HepG2 (cell line): ENCODE measurements around the gene DOCK1. TPM values are rescaled to one million over a fixed set of nuclear protein-coding genes. Genes with fewer than 3 reads are reported as not detected.
A peak's percentile ranks its signal among the peaks of the same experiment; 100 is the strongest.

ENCODE experiments used
- ARNTL ChIP-seq: sonication (generic); formaldehyde crosslinking; IDR thresholded peaks from 2 replicates; pipeline ENCODE4 v1.4.0; 2020; ENCODE audit warnings: mild to moderate bottlenecking, missing genetic modification reagents
- CEBPG ChIP-seq: IDR thresholded peaks from 2 replicates; pipeline ENCODE4 v1.6.1; 2016
- DPF2 ChIP-seq: sonication (generic); formaldehyde crosslinking; IDR thresholded peaks from 2 replicates; pipeline ENCODE4 v1.4.0; 2020; ENCODE audit warnings: mild to moderate bottlenecking, low read depth, missing genetic modification reagents, borderline replicate concordance
- EP300 ChIP-seq, 3 experiments: sonication (generic) in 1 of 3; formaldehyde crosslinking in 1 of 3; IDR thresholded peaks; 2 replicates each; pipeline versions ENCODE4 v1.5.1 to v1.6.1; 2011 to 2020; ENCODE audit warnings: low read depth in 2 of 3, low read length in 2 of 3, borderline replicate concordance in 1 of 3, improper control_type of control experiment in 1 of 3, mild to moderate bottlenecking in 1 of 3, missing genetic modification reagents in 1 of 3, moderate library complexity in 1 of 3
- ERF ChIP-seq: IDR thresholded peaks from 2 replicates; pipeline ENCODE4 v1.6.1; 2018; ENCODE audit warnings: missing biosample characterization, missing genetic modification reagents
- FOXJ3 ChIP-seq: sonication (generic); formaldehyde crosslinking; IDR thresholded peaks from 2 replicates; pipeline ENCODE4 v1.4.0; 2020; ENCODE audit warnings: missing genetic modification reagents, mild to moderate bottlenecking, borderline replicate concordance
- KDM1A ChIP-seq: IDR thresholded peaks from 2 replicates; pipeline ENCODE4 v1.6.1; 2016; ENCODE audit warnings: missing compliant biosample characterization
- KDM6A ChIP-seq: IDR thresholded peaks from 2 replicates; pipeline ENCODE4 v1.6.1; 2016; ENCODE audit warnings: low read depth
- MED1 ChIP-seq: sonication (generic); formaldehyde crosslinking; IDR thresholded peaks from 2 replicates; pipeline ENCODE4 v1.4.0; 2020; ENCODE audit warnings: missing genetic modification reagents
- MIXL1 ChIP-seq: IDR thresholded peaks from 2 replicates; pipeline ENCODE4 v1.6.1; 2016
- PHB2 ChIP-seq: fragments of 450-650 bp; IDR thresholded peaks from 2 replicates; pipeline ENCODE4 v1.6.1; 2018; ENCODE audit not compliant: partially characterized antibody
- PPARG ChIP-seq: conservative IDR thresholded peaks from 2 replicates; pipeline ENCODE4 v1.6.1; 2016; ENCODE audit warnings: missing biosample characterization, missing genetic modification reagents
- RCOR2 ChIP-seq: IDR thresholded peaks from 2 replicates; pipeline ENCODE4 v1.6.1; 2016; ENCODE audit warnings: missing biosample characterization, missing genetic modification reagents
- SAP130 ChIP-seq: IDR thresholded peaks from 2 replicates; pipeline ENCODE4 v1.6.1; 2016; ENCODE audit warnings: low read depth
- SMAD3 ChIP-seq: sonication (generic); formaldehyde crosslinking; IDR thresholded peaks from 2 replicates; pipeline ENCODE4 v1.4.0; 2020; ENCODE audit warnings: missing genetic modification reagents
- SPEN ChIP-seq: sonication (generic); formaldehyde crosslinking; IDR thresholded peaks from 2 replicates; pipeline ENCODE4 v1.5.1; 2020; ENCODE audit warnings: low read depth, mild to moderate bottlenecking, missing genetic modification reagents
- TBX2 ChIP-seq: sonication (generic); formaldehyde crosslinking; IDR thresholded peaks from 2 replicates; pipeline ENCODE4 v1.5.0; 2020; ENCODE audit warnings: missing genetic modification reagents, mild to moderate bottlenecking, borderline replicate concordance
- ZNF124 ChIP-seq: sonication (generic); formaldehyde crosslinking; IDR thresholded peaks from 2 replicates; pipeline ENCODE4 v1.4.0; 2020; ENCODE audit warnings: missing genetic modification reagents
- ZNF552 ChIP-seq: sonication (generic); formaldehyde crosslinking; IDR thresholded peaks from 2 replicates; pipeline ENCODE4 v1.9.0; 2022; ENCODE audit warnings: missing genetic modification reagents, mild to moderate bottlenecking, borderline replicate concordance
- ZNF773 ChIP-seq: sonication (generic); formaldehyde crosslinking; IDR thresholded peaks from 2 replicates; pipeline ENCODE4 v1.4.0; 2020; ENCODE audit warnings: missing genetic modification reagents, borderline replicate concordance
- polyA plus RNA-seq, 8 experiments: library from polyadenylated mRNA; depleted of rRNA in 3 of 8; stranded (reverse) in 7 of 8; unstranded in 1 of 8; fragments of >200 nt; fragmentation: Illumina TruSeq in 4 of 8; extraction: Trizol in 4 of 8; gene quantifications; 2 replicates each; pipeline versions ENCODE4 v1.2.1 to v1.2.3, GENCODE V29; 2011 to 2016; ENCODE audit warnings: low read depth in 4 of 8, missing spikeins in 1 of 8, mixed read lengths in 1 of 8; ENCODE audit not compliant: insufficient read depth in 1 of 8
- total RNA-seq, 5 experiments: library from RNA; depleted of rRNA; stranded (reverse); fragments of >200 nt; fragmentation: Illumina TruSeq; extraction: Trizol; gene quantifications; 2 replicates each; pipeline ENCODE4 v1.2.3, GENCODE V29; 2016; ENCODE audit warnings: low read depth in 1 of 5
- TF ChIP-seq, protein P1 (sequence below): sonication (generic); formaldehyde crosslinking; conservative IDR thresholded peaks from 2 replicates; pipeline ENCODE4 v1.8.0; 2022; ENCODE audit warnings: mild to moderate bottlenecking, moderate library complexity, missing genetic modification reagents
- TF ChIP-seq, protein P2 (sequence below): IDR thresholded peaks from 2 replicates; pipeline ENCODE4 v1.6.1; 2012; ENCODE audit warnings: inconsistent platforms
- TF ChIP-seq, protein P3 (sequence below): fragments of 450-650 bp; IDR thresholded peaks from 2 replicates; pipeline ENCODE4 v1.6.1; 2017; ENCODE audit warnings: mild to moderate bottlenecking
- TF ChIP-seq, protein P4 (sequence below): IDR thresholded peaks from 2 replicates; pipeline ENCODE4 v1.6.1; 2016

The DOCK1 gene
- total and polyA plus RNA-seq, 2 of the 13 experiments (the other 11 are each of a cell fraction or from before 2014, with no cell fraction given) = 8.3 to 25.5 TPM

DNA sequence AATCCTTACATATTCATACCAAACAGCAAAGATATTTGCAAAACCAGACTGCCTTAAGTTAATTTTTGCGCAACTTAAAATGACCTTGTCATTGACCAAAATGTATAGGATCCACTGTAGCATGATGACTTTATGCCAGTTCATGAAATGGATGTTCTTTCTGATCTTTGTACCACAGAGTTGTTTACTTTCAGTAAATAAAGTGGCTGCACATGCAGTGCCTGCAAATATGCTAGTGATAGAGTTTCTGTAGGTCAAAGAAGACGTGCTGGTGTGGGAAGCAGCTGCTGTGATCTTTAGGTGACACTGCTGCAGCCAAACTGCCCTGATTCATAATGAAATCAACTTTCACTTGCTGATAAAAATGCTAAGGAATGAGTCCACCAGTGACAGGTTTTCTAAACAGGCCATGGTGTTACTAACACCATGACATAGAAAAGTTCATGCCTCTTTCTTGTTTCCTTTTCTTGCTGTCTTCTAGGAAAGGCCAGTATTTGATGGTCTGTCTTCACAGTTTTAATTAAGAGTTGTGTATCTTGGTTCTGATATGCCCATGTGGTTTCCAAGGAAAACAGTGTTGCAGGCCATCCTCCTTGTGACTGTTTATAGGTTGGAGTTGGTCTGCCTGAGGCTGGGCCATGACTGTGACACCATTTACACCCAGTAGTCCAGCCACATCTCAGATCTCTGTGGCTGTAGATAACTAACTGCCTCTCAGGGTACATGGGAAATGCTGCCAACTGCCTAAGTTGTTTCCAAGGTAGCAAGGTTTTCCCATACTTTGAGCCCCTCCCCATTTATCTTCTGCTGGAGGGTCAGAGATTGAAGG is 228.7 kb downstream of the DOCK1 start (continued):
- TF ChIP-seq PPARG (CRISPR knock-in tag) (peak; percentile 82), MIXL1 (peak; percentile 92), ARNTL (peak; percentile 65; the same call in 1 of the 2 replicates), FOXJ3 (CRISPR knock-in tag) (peak; percentile 88; the same call in 1 of the 2 replicates), ERF (CRISPR knock-in tag) (peak; percentile 45; the same call in 1 of the 2 replicates), RCOR2 (CRISPR knock-in tag) (0 out of 2 replicates have a peak, but pooled peaks have one; percentile 24), SPEN (CRISPR knock-in tag) (0 out of 2 replicates have a peak, but pooled peaks have one; percentile 41), ZNF124 (CRISPR knock-in tag) (0 out of 2 replicates have a peak, but pooled peaks have one; percentile 29), DPF2 (CRISPR knock-in tag) (peak; percentile 51; the same call in 1 of the 2 replicates), CEBPG (CRISPR knock-in tag) (peak; percentile 81), KDM6A (CRISPR knock-in tag) (peak; percentile 67), PHB2 (no peak), ZNF552 (CRISPR knock-in tag) (no peak), SAP130 (CRISPR knock-in tag) (peak; percentile 72), TBX2 (CRISPR knock-in tag) (peak; percentile 63), EP300 (IDR thresholded peaks at IDR 0.05; ENCODE audit: low read depth in 2 of 2, low read length in 2 of 2) (peak in 1 of 2 experiments; percentile 69; a peak in 3 of 4 replicates), EP300 (CRISPR knock-in tag; IDR thresholded peaks at IDR 0.05; ENCODE audit: borderline replicate concordance) (peak; percentile 35; the same call in 1 of the 2 replicates), ZNF773 (CRISPR knock-in tag) (no peak), KDM1A (CRISPR knock-in tag) (peak; percentile 59; the same call in 1 of the 2 replicates), SMAD3 (CRISPR knock-in tag) (peak; percentile 69; the same call in 1 of the 2 replicates), MED1 (CRISPR knock-in tag) (peak; percentile 53)
- TF ChIP-seq, protein P1, sequence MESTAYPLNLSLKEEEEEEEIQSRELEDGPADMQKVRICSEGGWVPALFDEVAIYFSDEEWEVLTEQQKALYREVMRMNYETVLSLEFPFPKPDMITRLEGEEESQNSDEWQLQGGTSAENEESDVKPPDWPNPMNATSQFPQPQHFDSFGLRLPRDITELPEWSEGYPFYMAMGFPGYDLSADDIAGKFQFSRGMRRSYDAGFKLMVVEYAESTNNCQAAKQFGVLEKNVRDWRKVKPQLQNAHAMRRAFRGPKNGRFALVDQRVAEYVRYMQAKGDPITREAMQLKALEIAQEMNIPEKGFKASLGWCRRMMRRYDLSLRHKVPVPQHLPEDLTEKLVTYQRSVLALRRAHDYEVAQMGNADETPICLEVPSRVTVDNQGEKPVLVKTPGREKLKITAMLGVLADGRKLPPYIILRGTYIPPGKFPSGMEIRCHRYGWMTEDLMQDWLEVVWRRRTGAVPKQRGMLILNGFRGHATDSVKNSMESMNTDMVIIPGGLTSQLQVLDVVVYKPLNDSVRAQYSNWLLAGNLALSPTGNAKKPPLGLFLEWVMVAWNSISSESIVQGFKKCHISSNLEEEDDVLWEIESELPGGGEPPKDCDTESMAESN (CRISPR knock-in tag) = 0 out of 2 replicates have a peak, but pooled peaks have one; percentile 22
- TF ChIP-seq, protein P2, sequence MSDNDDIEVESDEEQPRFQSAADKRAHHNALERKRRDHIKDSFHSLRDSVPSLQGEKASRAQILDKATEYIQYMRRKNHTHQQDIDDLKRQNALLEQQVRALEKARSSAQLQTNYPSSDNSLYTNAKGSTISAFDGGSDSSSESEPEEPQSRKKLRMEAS = peak; percentile 56
- TF ChIP-seq, protein P3, sequence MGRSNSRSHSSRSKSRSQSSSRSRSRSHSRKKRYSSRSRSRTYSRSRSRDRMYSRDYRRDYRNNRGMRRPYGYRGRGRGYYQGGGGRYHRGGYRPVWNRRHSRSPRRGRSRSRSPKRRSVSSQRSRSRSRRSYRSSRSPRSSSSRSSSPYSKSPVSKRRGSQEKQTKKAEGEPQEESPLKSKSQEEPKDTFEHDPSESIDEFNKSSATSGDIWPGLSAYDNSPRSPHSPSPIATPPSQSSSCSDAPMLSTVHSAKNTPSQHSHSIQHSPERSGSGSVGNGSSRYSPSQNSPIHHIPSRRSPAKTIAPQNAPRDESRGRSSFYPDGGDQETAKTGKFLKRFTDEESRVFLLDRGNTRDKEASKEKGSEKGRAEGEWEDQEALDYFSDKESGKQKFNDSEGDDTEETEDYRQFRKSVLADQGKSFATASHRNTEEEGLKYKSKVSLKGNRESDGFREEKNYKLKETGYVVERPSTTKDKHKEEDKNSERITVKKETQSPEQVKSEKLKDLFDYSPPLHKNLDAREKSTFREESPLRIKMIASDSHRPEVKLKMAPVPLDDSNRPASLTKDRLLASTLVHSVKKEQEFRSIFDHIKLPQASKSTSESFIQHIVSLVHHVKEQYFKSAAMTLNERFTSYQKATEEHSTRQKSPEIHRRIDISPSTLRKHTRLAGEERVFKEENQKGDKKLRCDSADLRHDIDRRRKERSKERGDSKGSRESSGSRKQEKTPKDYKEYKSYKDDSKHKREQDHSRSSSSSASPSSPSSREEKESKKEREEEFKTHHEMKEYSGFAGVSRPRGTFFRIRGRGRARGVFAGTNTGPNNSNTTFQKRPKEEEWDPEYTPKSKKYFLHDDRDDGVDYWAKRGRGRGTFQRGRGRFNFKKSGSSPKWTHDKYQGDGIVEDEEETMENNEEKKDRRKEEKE = no peak
- TF ChIP-seq, protein P4, sequence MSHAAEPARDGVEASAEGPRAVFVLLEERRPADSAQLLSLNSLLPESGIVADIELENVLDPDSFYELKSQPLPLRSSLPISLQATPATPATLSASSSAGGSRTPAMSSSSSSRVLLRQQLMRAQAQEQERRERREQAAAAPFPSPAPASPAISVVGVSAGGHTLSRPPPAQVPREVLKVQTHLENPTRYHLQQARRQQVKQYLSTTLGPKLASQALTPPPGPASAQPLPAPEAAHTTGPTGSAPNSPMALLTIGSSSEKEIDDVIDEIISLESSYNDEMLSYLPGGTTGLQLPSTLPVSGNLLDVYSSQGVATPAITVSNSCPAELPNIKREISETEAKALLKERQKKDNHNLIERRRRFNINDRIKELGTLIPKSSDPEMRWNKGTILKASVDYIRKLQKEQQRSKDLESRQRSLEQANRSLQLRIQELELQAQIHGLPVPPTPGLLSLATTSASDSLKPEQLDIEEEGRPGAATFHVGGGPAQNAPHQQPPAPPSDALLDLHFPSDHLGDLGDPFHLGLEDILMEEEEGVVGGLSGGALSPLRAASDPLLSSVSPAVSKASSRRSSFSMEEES (CRISPR knock-in tag) = peak; percentile 40; the same call in 1 of the 2 replicates
